ENCODE results near the gene GPRC5A.

The GPRC5A gene

DNA sequence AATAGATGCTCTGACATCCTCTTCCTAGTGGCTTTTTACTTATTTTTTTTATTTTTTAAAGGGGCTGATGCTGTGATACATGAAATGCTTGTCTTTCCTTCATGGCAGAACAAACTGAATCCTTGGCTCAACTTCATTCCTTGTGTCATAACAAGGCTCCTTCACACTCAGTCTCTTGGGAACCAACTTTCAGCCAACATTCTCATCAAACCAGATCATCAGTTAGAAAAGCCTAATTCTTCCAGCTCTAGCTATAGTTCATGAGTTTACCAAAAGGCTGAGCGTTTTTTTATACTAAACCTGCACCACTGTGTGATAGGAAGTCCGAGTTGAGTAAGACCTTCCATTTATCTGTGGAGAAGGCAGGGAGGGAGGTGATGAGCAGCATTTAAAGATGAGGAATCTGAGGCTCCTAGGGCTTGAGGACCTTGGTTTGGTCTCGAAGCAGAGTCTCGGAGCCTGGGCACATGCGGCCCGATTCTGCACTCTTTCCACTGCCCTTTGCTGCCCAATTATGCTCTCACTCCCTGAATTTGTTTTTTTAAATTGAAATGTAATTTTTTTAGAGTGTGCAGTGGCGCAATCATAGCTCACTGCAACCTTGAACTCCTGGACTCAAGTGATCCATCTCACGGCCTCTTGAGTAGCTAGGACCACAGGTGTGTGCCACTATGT is 52.4 kb downstream of the GPRC5A start:
- DNase-seq, result no peak

DNA sequence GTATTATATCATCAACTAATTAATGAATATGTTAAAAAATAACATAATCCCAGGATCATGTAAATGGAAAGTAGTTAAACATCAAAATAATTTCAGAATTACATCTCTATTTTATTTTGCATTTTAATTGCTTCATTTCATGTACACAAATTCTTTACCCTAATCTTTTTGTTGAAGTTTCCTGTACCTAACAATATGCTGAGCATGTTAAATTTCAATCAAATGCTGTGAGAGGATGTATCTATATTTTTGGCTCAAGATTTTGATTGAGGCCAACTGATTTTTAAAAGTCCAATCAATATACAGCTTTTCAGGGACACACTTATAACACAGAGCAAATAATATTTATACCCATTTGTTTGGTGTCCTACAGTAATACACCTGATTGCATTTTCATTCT is 54.2 kb downstream of the GPRC5A start:
- no peak for DNase-seq

- no peak for DNase-seq
Measured at GRCh38 chr12:12946686-12947355, 55.5 kb downstream of the GPRC5A start.

DNA sequence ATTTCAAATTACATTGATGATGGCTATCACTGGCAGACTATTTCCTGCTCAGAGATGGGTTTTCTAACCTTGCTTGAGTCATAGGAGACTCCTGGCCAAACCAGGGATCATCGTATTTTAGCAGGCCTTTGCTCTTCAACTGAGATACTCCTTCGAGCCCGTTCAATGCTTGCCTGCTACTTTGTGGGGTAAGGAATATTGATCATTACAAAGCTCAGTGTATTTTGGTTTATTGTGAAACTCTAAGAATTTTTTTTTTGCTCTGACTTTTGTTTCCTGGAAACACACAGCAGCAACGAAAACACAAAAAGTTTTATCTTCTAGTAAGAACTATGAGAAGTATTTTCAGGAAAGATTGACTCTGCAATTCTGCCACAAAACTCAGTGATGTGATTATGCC is 56.5 kb downstream of the GPRC5A start:
- DNase-seq, result no peak

- no peak for DNase-seq
Measured at GRCh38 chr12:12951504-12951903, 60.1 kb downstream of the GPRC5A start.

GRCh38 chr12:12952036-12952435 is 60.7 kb downstream of the GPRC5A start, which contains the start of gene GPRC5D:
TSS of gene GPRC5D (minus strand) at chr12:12952170. CDS start at chr12:12950384, 1,786 bp downstream.
- DNase-seq, result no peak

- DNase-seq, result no peak
Measured at GRCh38 chr12:12954356-12954755, 63.0 kb downstream of the GPRC5A start.

DNA sequence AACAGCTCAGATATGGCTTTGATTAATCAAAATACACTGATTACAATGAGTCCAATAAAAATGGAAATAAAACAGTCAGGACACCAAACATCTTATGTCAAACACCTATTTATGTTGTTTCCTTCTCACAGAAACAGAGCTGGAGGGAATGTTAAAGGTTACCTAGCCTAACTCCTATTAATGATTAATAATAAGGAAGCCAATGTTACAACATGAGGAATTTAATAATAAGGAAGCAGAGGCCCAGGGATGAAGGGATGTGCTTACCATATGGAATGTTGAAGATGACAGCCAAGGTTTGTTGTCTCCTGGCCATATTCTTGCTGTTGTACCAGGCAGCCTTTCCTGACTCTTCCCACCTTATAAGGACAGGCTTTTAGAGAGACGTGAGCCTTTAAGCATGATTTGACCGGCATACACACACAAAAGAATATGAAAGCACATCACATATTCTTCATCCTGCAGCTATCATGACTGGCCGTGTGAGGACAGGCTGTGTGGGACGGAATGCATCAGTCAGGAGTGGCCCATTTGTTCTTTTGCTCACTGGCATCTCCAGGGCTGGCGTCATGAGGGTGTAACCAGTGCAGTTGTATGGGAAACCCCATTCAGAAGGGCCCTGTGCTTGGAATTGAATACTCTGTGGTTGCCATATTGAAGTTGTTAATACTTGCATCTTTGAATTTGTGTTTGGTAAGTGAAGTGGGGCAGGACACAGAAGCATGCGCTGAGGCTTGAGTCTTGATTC is 63.7 kb downstream of the GPRC5A start:
- no peak for DNase-seq

- DNase-seq, result no peak
Measured at GRCh38 chr12:12958886-12959285, 67.5 kb downstream of the GPRC5A start.

- peak; percentile 34 for DNase-seq
Measured at GRCh38 chr12:12960639-12961209, 69.4 kb downstream of the GPRC5A start.

GRCh38 chr12:12964255-12964654 is 72.9 kb downstream of the GPRC5A start:
- no peak for DNase-seq

GRCh38 chr12:12965836-12966235 is 74.5 kb downstream of the GPRC5A start:
- DNase-seq, result no peak

Measured in retina (tissue), 1 donor.